ENCODE data around the gene APOM. TPM values are rescaled to one million over a fixed set of nuclear protein-coding genes. Genes with fewer than 3 reads are reported as not detected.

APOM gene
- total and polyA plus RNA-seq, 9 donors, result 1.3 to 7.7 (median 4.0) TPM

DNA sequence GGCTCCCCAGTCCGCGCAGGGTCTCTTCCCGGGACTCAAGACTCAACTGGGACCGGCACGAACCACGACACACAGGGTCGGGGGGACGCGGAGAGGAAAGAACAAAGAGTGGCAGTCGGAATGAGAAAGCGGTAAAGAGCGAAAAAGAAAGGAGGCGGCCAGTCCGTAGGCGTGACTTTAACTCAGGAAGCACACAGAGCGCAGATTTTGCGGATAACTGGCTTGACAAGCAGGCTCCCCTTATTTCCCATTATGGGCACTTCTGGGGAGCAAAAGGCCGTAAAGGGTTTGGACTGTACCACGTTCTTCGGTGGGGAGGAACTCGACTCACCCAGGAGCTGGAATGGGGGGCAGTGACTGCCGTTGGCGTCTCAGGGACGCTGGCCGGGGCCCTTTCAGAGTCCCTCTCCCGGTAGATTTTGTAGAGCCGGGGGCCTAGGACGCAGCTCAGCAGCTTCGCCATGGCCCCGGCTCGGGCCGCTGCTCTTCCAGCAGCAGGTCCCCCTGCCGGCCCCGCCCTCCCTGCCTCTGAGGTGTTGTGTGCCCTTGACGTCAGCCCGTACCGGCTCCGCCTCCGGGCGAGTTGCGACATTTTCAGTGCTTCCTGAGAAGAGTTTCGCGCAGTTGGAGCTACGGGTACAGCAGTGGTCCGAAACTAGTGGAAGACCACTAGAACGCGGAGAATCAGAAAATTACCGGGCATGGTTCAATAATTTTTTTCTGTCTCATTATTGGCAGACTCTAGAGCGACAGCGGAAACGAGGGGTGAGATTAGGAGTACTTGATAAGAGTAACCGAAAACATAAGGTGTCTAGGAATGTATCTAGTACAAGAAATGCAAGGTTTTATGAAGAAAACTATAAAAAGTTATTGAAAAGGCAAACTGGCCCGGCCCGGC, 47.4 kb downstream of the APOM start, which contains the start of gene ABHD16A:
ABHD16A (minus strand) TSS at position 506 of the 898 bp plus-strand sequence; CDS start at position 463, 43 bp downstream.
- TF ChIP-seq EP300 (IDR thresholded peaks at IDR 0.05) (no peak), POLR2A (IDR thresholded peaks at IDR 0.05) (peak; percentile 98)
- TF ChIP-seq, protein P1, sequence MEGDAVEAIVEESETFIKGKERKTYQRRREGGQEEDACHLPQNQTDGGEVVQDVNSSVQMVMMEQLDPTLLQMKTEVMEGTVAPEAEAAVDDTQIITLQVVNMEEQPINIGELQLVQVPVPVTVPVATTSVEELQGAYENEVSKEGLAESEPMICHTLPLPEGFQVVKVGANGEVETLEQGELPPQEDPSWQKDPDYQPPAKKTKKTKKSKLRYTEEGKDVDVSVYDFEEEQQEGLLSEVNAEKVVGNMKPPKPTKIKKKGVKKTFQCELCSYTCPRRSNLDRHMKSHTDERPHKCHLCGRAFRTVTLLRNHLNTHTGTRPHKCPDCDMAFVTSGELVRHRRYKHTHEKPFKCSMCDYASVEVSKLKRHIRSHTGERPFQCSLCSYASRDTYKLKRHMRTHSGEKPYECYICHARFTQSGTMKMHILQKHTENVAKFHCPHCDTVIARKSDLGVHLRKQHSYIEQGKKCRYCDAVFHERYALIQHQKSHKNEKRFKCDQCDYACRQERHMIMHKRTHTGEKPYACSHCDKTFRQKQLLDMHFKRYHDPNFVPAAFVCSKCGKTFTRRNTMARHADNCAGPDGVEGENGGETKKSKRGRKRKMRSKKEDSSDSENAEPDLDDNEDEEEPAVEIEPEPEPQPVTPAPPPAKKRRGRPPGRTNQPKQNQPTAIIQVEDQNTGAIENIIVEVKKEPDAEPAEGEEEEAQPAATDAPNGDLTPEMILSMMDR (IDR thresholded peaks at IDR 0.05), result peak in 2 of 3 donors; percentile 19 to 35
- intact Hi-C loops (cut with DNase I), result loop anchor here in 1 of 4 donors (2.0 kb wide), 1 partner anchor 26 kb away; the partner anchor contains the start of gene DDAH2
- H3K27ac ChIP-seq, result peak within 1 kb of the TSS; percentile 87 to 99
- no peaks in the 10 kb centered on the region for H3K36me3 ChIP-seq
- WGBS, 3 donors, result 0 to 1% (median 1%) methylated on average over 54 of the region's 54 CpGs
- no peaks in the 10 kb centered on the region for H3K9me3 ChIP-seq
- H3K4me3 ChIP-seq, result peak within 1 kb of the TSS; percentile 58
- peaks cover 11% of the 10 kb centered on the region for H3K4me1 ChIP-seq (ENCODE audit: insufficient read depth)
- DNase-seq, result peak; percentile 98 to 99 (median 99)
- H3K27me3 ChIP-seq, result no peaks in the 10 kb centered on the region

DNA sequence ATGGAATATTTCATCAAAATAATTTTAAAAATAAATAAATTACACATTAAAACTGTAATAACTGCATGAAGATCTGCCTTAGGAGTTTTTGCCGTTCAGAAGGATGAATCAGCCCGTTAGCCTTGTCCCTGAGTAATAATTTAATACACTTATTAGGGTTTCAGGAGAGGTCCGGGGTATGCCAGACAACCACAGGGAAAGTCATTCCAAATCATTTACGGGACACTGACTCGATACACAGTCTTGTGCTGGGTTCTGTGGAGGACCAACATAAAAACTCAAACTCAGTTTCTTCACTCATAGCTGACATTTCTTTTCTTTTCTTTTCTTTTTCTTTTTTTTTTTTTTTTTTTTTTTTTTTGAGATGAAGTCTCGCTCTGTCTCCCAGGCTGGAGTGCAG, 50.2 kb downstream of the APOM start:
- H3K4me3 ChIP-seq, result no peak overlapping the region
- DNase-seq, result no peak
- no peak for TF ChIP-seq EP300 (IDR thresholded peaks at IDR 0.05)
- TF ChIP-seq POLR2A (IDR thresholded peaks at IDR 0.05), result no peak
- TF ChIP-seq, protein P1 (IDR thresholded peaks at IDR 0.05), result no peak
- no peaks in the 10 kb centered on the region for H3K9me3 ChIP-seq
- H3K27ac ChIP-seq, result no peak overlapping the region
- 75 to 82% (median 76%) methylated on average over 6 of the region's 6 CpGs for WGBS, 3 donors
- no peaks in the 10 kb centered on the region for H3K27me3 ChIP-seq
- intact Hi-C loops (cut with DNase I), result no loop called here
- H3K36me3 ChIP-seq, result no peaks in the 10 kb centered on the region
- H3K4me1 ChIP-seq (ENCODE audit: insufficient read depth), result peaks cover 11% of the 10 kb centered on the region

- H3K9me3 ChIP-seq, result no peaks in the 10 kb centered on the region
- no peak for TF ChIP-seq POLR2A (IDR thresholded peaks at IDR 0.05)
- TF ChIP-seq EP300 (IDR thresholded peaks at IDR 0.05), result no peak
- TF ChIP-seq, protein P1 (IDR thresholded peaks at IDR 0.05), result no peak
- 41 to 49% (median 43%) methylated on average over 3 of the region's 3 CpGs for WGBS, 3 donors
- intact Hi-C loops (cut with DNase I), result no loop called here
- no peaks in the 10 kb centered on the region for H3K36me3 ChIP-seq
- H3K27ac ChIP-seq, result no peak within 1 kb of the TSS
- no peaks in the 10 kb centered on the region for H3K27me3 ChIP-seq
- no peak within 1 kb of the TSS for H3K4me3 ChIP-seq
- H3K4me1 ChIP-seq (ENCODE audit: insufficient read depth), result peaks cover 7% of the 10 kb centered on the region
- DNase-seq, result no peak
Observed at GRCh38 chr6:31706599-31706998, 50.9 kb downstream of the APOM start, which contains the start of gene LY6G6F. Gene LY6G6F (plus strand): TSS chr6:31706866. CDS start chr6:31706907, 41 bp downstream.

- 84 to 88% (median 85%) methylated on average over 10 of the region's 10 CpGs for WGBS, 3 donors
- Histone ChIP-seq H3K27ac (no peak overlapping the region), H3K36me3 (no peaks in the 10 kb centered on the region), H3K4me3 (no peak overlapping the region), H3K4me1 (ENCODE audit: insufficient read depth) (peaks cover 3% of the 10 kb centered on the region), H3K27me3 (no peaks in the 10 kb centered on the region), H3K9me3 (no peaks in the 10 kb centered on the region)
- no peak for DNase-seq
- intact Hi-C loops (cut with DNase I), result no loop called here
- TF ChIP-seq, protein P1 (IDR thresholded peaks at IDR 0.05), result no peak
- no peak for TF ChIP-seq EP300 (IDR thresholded peaks at IDR 0.05)
Observed at GRCh38 chr6:31707701-31708100, 52.0 kb downstream of the APOM start.

Small RNAs within 50 kb of the gene (microRNA-seq; reads per million reads assigned to microRNA genes)
- 0.18 to 0.75 (median 0.63) reads per million in 3 donors for gene MIR4646
- 0 to 0.18 (median 0) reads per million in 3 donors for gene MIR6832

Small RNAs within 50 kb of the gene (small RNA-seq; reads per million reads assigned to genes)
- gene MIR4646 (not detected), gene MIR6832 (not detected), gene RF00019 (not detected), gene SNORA38 (2.1 reads per million, percentile 72 among the genes with 10 or more reads in this experiment), gene UQCRHP1 (not detected)

Other genes starting within 250 kb of the APOM start
Only the 30 nearest of the 37 such genes appear.
- 1 to 10 TPM in 4 of 7 donors, under 1 TPM in 3; 0.57 to 1.7 (median 1.3) TPM for gene MICB, start 157.7 kb upstream of the APOM start, total RNA-seq
- 10 to 100 TPM in 1 of 2 donors, under 1 TPM in 1; 0.48 to 10.6 TPM for gene MICB, start 157.7 kb upstream of the APOM start, polyA plus RNA-seq
- not detected for gene MCCD1, start 126.9 kb upstream of the APOM start, total RNA-seq
- gene MCCD1, start 126.9 kb upstream of the APOM start, polyA plus RNA-seq, result not detected
- 100 to 1,000 TPM; 212 to 404 (median 362) TPM for gene DDX39B, start 113.9 kb upstream of the APOM start, total RNA-seq
- gene DDX39B, start 113.9 kb upstream of the APOM start, polyA plus RNA-seq, result 100 to 1,000 TPM; 219 to 278 TPM
- 1 to 10 TPM in 6 of 7 donors, under 1 TPM in 1; 0.93 to 3.7 (median 2.3) TPM for gene ATP6V1G2, start 109.3 kb upstream of the APOM start, total RNA-seq
- 1 to 10 TPM; 3.0 to 9.3 TPM for gene ATP6V1G2, start 109.3 kb upstream of the APOM start, polyA plus RNA-seq
- gene NFKBIL1, start 108.3 kb upstream of the APOM start, total RNA-seq, result 10 to 100 TPM; 23.6 to 32.4 (median 27.5) TPM
- 10 to 100 TPM in 1 of 2 donors, 1 to 10 TPM in 1; 8.2 to 46.0 TPM for gene NFKBIL1, start 108.3 kb upstream of the APOM start, polyA plus RNA-seq
- 1 to 10 TPM in 1 of 7 donors, under 1 TPM in 1, not detected in 5; 0.18 to 1.3 TPM for gene LTA, start 83.6 kb upstream of the APOM start, total RNA-seq
- gene LTA, start 83.6 kb upstream of the APOM start, polyA plus RNA-seq, result under 1 TPM; 0.17 to 0.43 TPM
- gene TNF, start 80.3 kb upstream of the APOM start, total RNA-seq, result 1 to 10 TPM in 2 of 7 donors, under 1 TPM in 3, not detected in 2; 0.24 to 3.0 (median 0.56) TPM
- 1 to 10 TPM in 1 of 2 donors, not detected in 1; 1.0 TPM for gene TNF, start 80.3 kb upstream of the APOM start, polyA plus RNA-seq
- 1 to 10 TPM in 1 of 7 donors, under 1 TPM in 3, not detected in 3; 0.42 to 1.8 (median 0.62) TPM for gene LTB, start 73.5 kb upstream of the APOM start, total RNA-seq
- under 1 TPM; 0.48 to 0.73 TPM for gene LTB, start 73.5 kb upstream of the APOM start, polyA plus RNA-seq
- 10 to 100 TPM in 3 of 7 donors, 1 to 10 TPM in 4; 3.8 to 34.0 (median 8.6) TPM for gene LST1, start 69.6 kb upstream of the APOM start, total RNA-seq
- gene LST1, start 69.6 kb upstream of the APOM start, polyA plus RNA-seq, result 10 to 100 TPM in 1 of 2 donors, 1 to 10 TPM in 1; 8.1 to 12.2 TPM
- under 1 TPM in 1 of 7 donors, not detected in 6; 0.59 TPM for gene NCR3, start 62.9 kb upstream of the APOM start, total RNA-seq
- gene NCR3, start 62.9 kb upstream of the APOM start, polyA plus RNA-seq, result under 1 TPM in 1 of 2 donors, not detected in 1; 0.27 TPM
- 10 to 100 TPM in 4 of 7 donors, 1 to 10 TPM in 3; 4.5 to 26.6 (median 12.9) TPM for gene AIF1, start 40.7 kb upstream of the APOM start, total RNA-seq
- gene AIF1, start 40.7 kb upstream of the APOM start, polyA plus RNA-seq, result 10 to 100 TPM; 24.5 to 82.4 TPM
- gene PRRC2A, start 35.2 kb upstream of the APOM start, total RNA-seq, result 100 to 1,000 TPM in 5 of 7 donors, 10 to 100 TPM in 2; 48.5 to 222 (median 180) TPM
- 100 to 1,000 TPM in 1 of 2 donors, 10 to 100 TPM in 1; 64.8 to 104 TPM for gene PRRC2A, start 35.2 kb upstream of the APOM start, polyA plus RNA-seq
- gene BAG6, start 3.2 kb upstream of the APOM start, total RNA-seq, result 100 to 1,000 TPM; 113 to 246 (median 209) TPM
- gene BAG6, start 3.2 kb upstream of the APOM start, polyA plus RNA-seq, result 100 to 1,000 TPM; 140 to 170 TPM
- 10 to 100 TPM; 13.9 to 26.2 (median 22.6) TPM for gene C6orf47, start 4.9 kb downstream of the APOM start, total RNA-seq
- gene C6orf47, start 4.9 kb downstream of the APOM start, polyA plus RNA-seq, result 10 to 100 TPM; 15.9 to 17.6 TPM
- gene GPANK1, start 9.1 kb downstream of the APOM start, total RNA-seq, result 10 to 100 TPM; 14.6 to 19.9 (median 16.5) TPM
- 10 to 100 TPM; 25.1 to 26.6 TPM for gene GPANK1, start 9.1 kb downstream of the APOM start, polyA plus RNA-seq
- gene CSNK2B, start 10.2 kb downstream of the APOM start, total RNA-seq, result 100 to 1,000 TPM; 120 to 258 (median 139) TPM
- gene CSNK2B, start 10.2 kb downstream of the APOM start, polyA plus RNA-seq, result 100 to 1,000 TPM; 186 to 240 TPM
- gene LY6G5B, start 14.1 kb downstream of the APOM start, total RNA-seq, result 10 to 100 TPM in 5 of 7 donors, 1 to 10 TPM in 2; 8.5 to 28.4 (median 13.1) TPM
- 10 to 100 TPM; 11.4 to 15.0 TPM for gene LY6G5B, start 14.1 kb downstream of the APOM start, polyA plus RNA-seq
- 1 to 10 TPM in 6 of 7 donors, not detected in 1; 1.2 to 2.3 (median 2.0) TPM for gene LY6G5C, start 25.2 kb downstream of the APOM start, total RNA-seq
- 1 to 10 TPM; 2.7 to 3.7 TPM for gene LY6G5C, start 25.2 kb downstream of the APOM start, polyA plus RNA-seq
- 10 to 100 TPM; 31.1 to 60.4 (median 37.6) TPM for gene ABHD16A, start 47.4 kb downstream of the APOM start, total RNA-seq
- 10 to 100 TPM; 25.4 to 35.2 TPM for gene ABHD16A, start 47.4 kb downstream of the APOM start, polyA plus RNA-seq
- not detected for gene LY6G6F, start 51.0 kb downstream of the APOM start, total RNA-seq
- gene LY6G6F, start 51.0 kb downstream of the APOM start, polyA plus RNA-seq, result not detected
- gene LY6G6D, start 59.5 kb downstream of the APOM start, total RNA-seq, result not detected
- gene LY6G6D, start 59.5 kb downstream of the APOM start, polyA plus RNA-seq, result not detected
- 1 to 10 TPM in 2 of 7 donors, not detected in 5; 1.0 to 4.9 TPM for gene LY6G6C, start 65.9 kb downstream of the APOM start, total RNA-seq
- under 1 TPM in 1 of 2 donors, not detected in 1; 0.17 TPM for gene LY6G6C, start 65.9 kb downstream of the APOM start, polyA plus RNA-seq
- gene MPIG6B, start 67.5 kb downstream of the APOM start, total RNA-seq, result under 1 TPM in 3 of 7 donors, not detected in 4; 0.15 to 0.94 (median 0.69) TPM
- gene MPIG6B, start 67.5 kb downstream of the APOM start, polyA plus RNA-seq, result under 1 TPM; 0.06 to 0.60 TPM
- gene DDAH2, start 73.4 kb downstream of the APOM start, total RNA-seq, result 100 to 1,000 TPM in 3 of 7 donors, 10 to 100 TPM in 4; 61.2 to 139 (median 95.2) TPM
- 100 to 1,000 TPM in 1 of 2 donors, 10 to 100 TPM in 1; 23.9 to 127 TPM for gene DDAH2, start 73.4 kb downstream of the APOM start, polyA plus RNA-seq
- gene CLIC1, start 80.6 kb downstream of the APOM start, total RNA-seq, result 100 to 1,000 TPM; 128 to 208 (median 184) TPM
- 100 to 1,000 TPM; 199 to 473 TPM for gene CLIC1, start 80.6 kb downstream of the APOM start, polyA plus RNA-seq
- gene MSH5, start 84.1 kb downstream of the APOM start, total RNA-seq, result 10 to 100 TPM in 4 of 7 donors, 1 to 10 TPM in 3; 8.6 to 19.1 (median 14.5) TPM
- 1 to 10 TPM; 4.8 to 7.8 TPM for gene MSH5, start 84.1 kb downstream of the APOM start, polyA plus RNA-seq
- 1 to 10 TPM in 5 of 7 donors, under 1 TPM in 1, not detected in 1; 0.94 to 5.2 (median 3.6) TPM for gene SAPCD1, start 106.8 kb downstream of the APOM start, total RNA-seq
- gene SAPCD1, start 106.8 kb downstream of the APOM start, polyA plus RNA-seq, result 1 to 10 TPM; 1.6 to 2.9 TPM
- 10 to 100 TPM in 1 of 7 donors, 1 to 10 TPM in 5, under 1 TPM in 1; 0.48 to 25.2 (median 1.7) TPM for gene VWA7, start 121.4 kb downstream of the APOM start, total RNA-seq
- gene VWA7, start 121.4 kb downstream of the APOM start, polyA plus RNA-seq, result under 1 TPM; 0.18 to 0.62 TPM
- gene VARS1, start 139.9 kb downstream of the APOM start, total RNA-seq, result 10 to 100 TPM; 16.0 to 73.6 (median 44.1) TPM
- gene VARS1, start 139.9 kb downstream of the APOM start, polyA plus RNA-seq, result 10 to 100 TPM; 21.1 to 29.8 TPM
- gene LSM2, start 151.1 kb downstream of the APOM start, total RNA-seq, result 10 to 100 TPM; 35.9 to 58.3 (median 47.5) TPM
- gene LSM2, start 151.1 kb downstream of the APOM start, polyA plus RNA-seq, result 10 to 100 TPM; 51.2 to 90.7 TPM

All from ovary (tissue), 9 donors.